Sigmoid colon (tissue), 7 donors: Measurements from ENCODE around the gene MITF. TPM values are rescaled to one million over a fixed set of nuclear protein-coding genes. Genes with fewer than 3 reads are reported as not detected.

ENCODE experiments used
- DNase-seq: peaks from one replicate; pipeline ENCODE4 v3.0.0-alpha.2; 2019
- H3K27ac ChIP-seq, 4 donors: fragments of 200-600 bp; sonication (generic); one replicate each; pipeline ENCODE4 v1.5.1; 2016 to 2019; ENCODE audit warnings: mild to moderate bottlenecking in 1 of 4
- H3K27me3 ChIP-seq, 3 donors: fragments of 200-600 bp; sonication (generic); one replicate each; pipeline ENCODE4 v1.5.1; 2019; ENCODE audit warnings: mild to moderate bottlenecking in 1 of 3
- H3K36me3 ChIP-seq, 4 donors: fragments of 200-600 bp; sonication (generic); one replicate each; pipeline ENCODE4 v1.5.1; 2016 to 2019
- H3K4me1 ChIP-seq, 4 donors: fragments of 200-600 bp; sonication (generic); one replicate each; pipeline ENCODE4 v1.5.1; 2017 to 2019
- H3K4me3 ChIP-seq, 4 donors: fragments of 200-600 bp; sonication (generic); one replicate each; pipeline ENCODE4 v1.5.1; 2017 to 2019; ENCODE audit warnings: mild to moderate bottlenecking in 2 of 4, moderate library complexity in 1 of 4
- H3K9me3 ChIP-seq, 4 donors: fragments of 200-600 bp in 3 of 4; sonication (generic) in 3 of 4; one replicate each; pipeline versions ENCODE4 v1.5.1 to v1.6.1; 2013 to 2019
- EP300 ChIP-seq, 4 donors: sonication (generic); formaldehyde crosslinking; IDR thresholded peaks; one replicate each; pipeline ENCODE4 v1.6.1; 2017; ENCODE audit warnings: antibody characterized with exemption in 4 of 4
- POLR2A ChIP-seq, 2 donors: fragments of 450-650 bp; IDR thresholded peaks; one replicate each; pipeline ENCODE4 v1.6.1; 2016; ENCODE audit warnings: antibody characterized with exemption in 2 of 2, mild to moderate bottlenecking in 2 of 2, moderate library complexity in 2 of 2
- POLR2AphosphoS5 ChIP-seq, 4 donors: sonication (generic); formaldehyde crosslinking; IDR thresholded peaks; one replicate each; pipeline ENCODE4 v1.6.1; 2017; ENCODE audit warnings: antibody characterized with exemption in 4 of 4
- WGBS, 2 donors: extraction: QIAGEN DNeasy Blood & Tissue Kit; methylation state at CpG; one replicate each; pipeline ENCODE4 v1.1.7; 2013; 5-methylcytosine and 5-hydroxymethylcytosine counted together
- intact Hi-C: fragments of 100-400 bp; cut with DNase I; formaldehyde crosslinking; loops from one replicate; pipeline ENCODE4 v1.15.1; 2023
- polyA plus RNA-seq, 3 donors: library from polyadenylated mRNA; stranded (reverse); fragments of 200-250 nt; gene quantifications; one replicate each; pipeline ENCODE4 v1.2.3, GENCODE V29; 2013
- total RNA-seq, 4 donors: library from RNA; depleted of rRNA; stranded (reverse); fragments of >200 nt; gene quantifications; one replicate each; pipeline ENCODE4 v1.1.0, GENCODE V29; 2016
- TF ChIP-seq, protein P1 (sequence below), 4 experiments: fragments of 450-650 bp in 3 of 4; fragments of 200-600 bp in 1 of 4; IDR thresholded peaks; one replicate each; pipeline ENCODE4 v1.5.1; 2016 to 2019; ENCODE audit warnings: antibody characterized with exemption in 4 of 4, mild to moderate bottlenecking in 3 of 4, moderate library complexity in 2 of 4
- donor health status: healthy with polysubstance abuse.
- donor health status: Bipolar disorder and iron deficiency.
- donor health status: healthy.

MITF gene
- total and polyA plus RNA-seq, 7 donors, result 2.1 to 73.2 (median 65.4) TPM

DNA sequence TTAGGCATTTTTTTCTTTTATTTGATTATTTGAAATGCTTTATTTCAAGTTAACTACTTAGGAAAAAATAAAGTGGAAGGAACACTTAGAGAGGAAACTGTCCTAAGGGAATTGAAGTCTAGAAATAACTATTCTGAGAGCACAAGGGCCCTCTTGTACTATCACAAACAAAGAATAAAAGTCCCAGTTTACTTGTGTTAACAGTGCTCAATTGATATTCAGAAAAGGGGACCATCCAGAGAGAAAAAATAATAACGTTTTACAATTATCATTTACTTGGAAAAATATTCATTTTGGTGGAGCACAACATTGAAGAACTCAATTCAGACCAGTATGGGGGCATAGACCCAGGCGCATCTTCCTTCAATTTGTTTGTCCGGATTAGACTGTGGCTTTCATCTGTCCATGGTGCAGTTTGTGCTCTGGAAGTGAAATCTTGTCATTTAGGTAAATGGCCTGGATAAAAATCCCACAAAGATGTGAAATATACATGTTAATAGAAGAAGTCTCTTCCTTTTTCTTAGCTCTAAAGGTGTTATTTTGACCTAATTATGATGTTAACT is 205.7 kb downstream of the MITF start:
- H3K9me3 ChIP-seq, result no peaks in the 10 kb centered on the region
- no peak overlapping the region for H3K27ac ChIP-seq
- 78 to 80% methylated on average over 3 of the region's 3 CpGs for WGBS, 2 donors
- no peak overlapping the region for H3K4me3 ChIP-seq
- TF ChIP-seq EP300 (IDR thresholded peaks at IDR 0.05) (no peak), POLR2A (IDR thresholded peaks at IDR 0.05) (no peak), POLR2AphosphoS5 (IDR thresholded peaks at IDR 0.05) (no peak)
- TF ChIP-seq, protein P1, sequence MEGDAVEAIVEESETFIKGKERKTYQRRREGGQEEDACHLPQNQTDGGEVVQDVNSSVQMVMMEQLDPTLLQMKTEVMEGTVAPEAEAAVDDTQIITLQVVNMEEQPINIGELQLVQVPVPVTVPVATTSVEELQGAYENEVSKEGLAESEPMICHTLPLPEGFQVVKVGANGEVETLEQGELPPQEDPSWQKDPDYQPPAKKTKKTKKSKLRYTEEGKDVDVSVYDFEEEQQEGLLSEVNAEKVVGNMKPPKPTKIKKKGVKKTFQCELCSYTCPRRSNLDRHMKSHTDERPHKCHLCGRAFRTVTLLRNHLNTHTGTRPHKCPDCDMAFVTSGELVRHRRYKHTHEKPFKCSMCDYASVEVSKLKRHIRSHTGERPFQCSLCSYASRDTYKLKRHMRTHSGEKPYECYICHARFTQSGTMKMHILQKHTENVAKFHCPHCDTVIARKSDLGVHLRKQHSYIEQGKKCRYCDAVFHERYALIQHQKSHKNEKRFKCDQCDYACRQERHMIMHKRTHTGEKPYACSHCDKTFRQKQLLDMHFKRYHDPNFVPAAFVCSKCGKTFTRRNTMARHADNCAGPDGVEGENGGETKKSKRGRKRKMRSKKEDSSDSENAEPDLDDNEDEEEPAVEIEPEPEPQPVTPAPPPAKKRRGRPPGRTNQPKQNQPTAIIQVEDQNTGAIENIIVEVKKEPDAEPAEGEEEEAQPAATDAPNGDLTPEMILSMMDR (IDR thresholded peaks at IDR 0.05), result no peak
- H3K36me3 ChIP-seq, result peaks cover 4 to 46% (median 13%) of the 10 kb centered on the region in 4 donors
- H3K4me1 ChIP-seq, result peaks cover 0 to 7% (median 2%) of the 10 kb centered on the region in 4 donors
- no peaks in the 10 kb centered on the region for H3K27me3 ChIP-seq
- no peak for DNase-seq
- intact Hi-C loops, result loop anchor here (5.0 kb wide), 1 partner anchor 208 kb away; the partner anchor contains the start of gene MITF

DNA sequence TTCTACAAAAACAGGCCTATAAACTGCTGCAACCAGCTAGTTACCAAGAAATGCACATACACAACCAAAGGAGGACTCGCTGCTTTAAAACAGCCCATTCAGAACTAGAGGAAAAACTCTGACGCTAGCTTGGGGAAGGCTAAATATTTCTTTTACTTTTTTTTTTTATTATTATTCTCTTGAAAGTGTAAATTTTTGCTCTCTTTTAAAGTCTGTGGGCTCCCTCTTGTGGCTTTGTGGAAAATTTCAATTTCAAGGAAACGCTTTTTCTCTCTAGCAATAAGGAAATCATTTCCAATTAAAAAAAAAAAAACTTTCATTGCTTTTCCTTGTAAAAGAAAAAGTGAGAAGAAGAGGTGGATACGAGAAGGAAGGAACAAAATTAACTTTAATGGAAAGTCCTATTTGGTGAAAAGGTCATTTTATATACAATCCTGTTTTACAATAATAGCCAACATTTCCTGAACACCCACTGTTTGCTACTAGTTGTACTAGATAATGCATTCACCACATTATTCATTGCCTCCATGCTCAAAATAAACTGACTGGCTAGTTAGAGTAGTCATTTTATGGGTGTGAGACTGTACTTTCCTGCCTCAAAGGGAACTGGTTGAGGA is 209.1 kb downstream of the MITF start:
- H3K27me3 ChIP-seq, result no peaks in the 10 kb centered on the region
- intact Hi-C loops, result loop anchor here (2.0 to 5.0 kb wide), 2 partner anchors 211 to 256 kb away; partner anchors contain the start of gene MITF
- no peak for DNase-seq
- WGBS, 2 donors, result 9 to 17% methylated on average over 4 of the region's 4 CpGs
- H3K4me3 ChIP-seq, result no peak overlapping the region
- H3K9me3 ChIP-seq, result no peaks in the 10 kb centered on the region
- TF ChIP-seq EP300 (IDR thresholded peaks at IDR 0.05), result no peak
- TF ChIP-seq POLR2AphosphoS5 (IDR thresholded peaks at IDR 0.05), result no peak
- TF ChIP-seq, protein P1 (IDR thresholded peaks at IDR 0.05), result peak; percentile 13 to 60 (median 22)
- TF ChIP-seq POLR2A (IDR thresholded peaks at IDR 0.05), result no peak
- H3K27ac ChIP-seq, result peak overlapping the region in 3 of 4 donors; percentile 1 to 22 (median 13)
- H3K4me1 ChIP-seq, result peaks cover 0 to 20% (median 11%) of the 10 kb centered on the region in 4 donors
- peaks cover 6 to 41% (median 12%) of the 10 kb centered on the region in 4 donors for H3K36me3 ChIP-seq

DNA sequence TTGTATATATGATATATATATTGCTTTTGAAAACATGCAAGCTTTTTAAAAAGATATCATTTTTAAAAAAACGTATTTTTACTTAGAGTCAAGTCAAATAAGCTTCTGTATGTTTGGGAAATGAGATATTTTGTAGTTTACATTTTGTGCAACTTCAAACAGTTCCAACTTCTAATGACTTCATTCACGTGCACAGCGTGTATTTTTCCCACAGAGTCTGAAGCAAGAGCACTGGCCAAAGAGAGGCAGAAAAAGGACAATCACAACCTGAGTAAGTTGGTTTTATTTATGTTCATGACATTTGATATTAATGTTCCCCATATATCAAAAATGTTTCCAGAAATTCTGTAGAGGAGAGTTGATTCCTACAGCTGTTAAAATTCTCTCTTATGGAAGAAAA is 212.4 kb downstream of the MITF start:
- H3K4me1 ChIP-seq, result peaks cover 0 to 20% (median 11%) of the 10 kb centered on the region in 4 donors
- H3K4me3 ChIP-seq, result no peak overlapping the region
- H3K27me3 ChIP-seq, result no peaks in the 10 kb centered on the region
- DNase-seq, result no peak
- no peak overlapping the region for H3K27ac ChIP-seq
- peaks cover 5 to 41% (median 9%) of the 10 kb centered on the region in 4 donors for H3K36me3 ChIP-seq
- TF ChIP-seq, protein P1 (IDR thresholded peaks at IDR 0.05), result no peak
- TF ChIP-seq EP300 (IDR thresholded peaks at IDR 0.05) (no peak), POLR2AphosphoS5 (IDR thresholded peaks at IDR 0.05) (no peak), POLR2A (IDR thresholded peaks at IDR 0.05) (no peak)
- WGBS, 2 donors, result 82 to 83% methylated on average over 3 of the region's 3 CpGs
- H3K9me3 ChIP-seq, result no peaks in the 10 kb centered on the region
- intact Hi-C loops, result loop anchor here (2.0 kb wide), 1 partner anchor 29 kb away; no protein-coding TSS in a partner anchor

DNA sequence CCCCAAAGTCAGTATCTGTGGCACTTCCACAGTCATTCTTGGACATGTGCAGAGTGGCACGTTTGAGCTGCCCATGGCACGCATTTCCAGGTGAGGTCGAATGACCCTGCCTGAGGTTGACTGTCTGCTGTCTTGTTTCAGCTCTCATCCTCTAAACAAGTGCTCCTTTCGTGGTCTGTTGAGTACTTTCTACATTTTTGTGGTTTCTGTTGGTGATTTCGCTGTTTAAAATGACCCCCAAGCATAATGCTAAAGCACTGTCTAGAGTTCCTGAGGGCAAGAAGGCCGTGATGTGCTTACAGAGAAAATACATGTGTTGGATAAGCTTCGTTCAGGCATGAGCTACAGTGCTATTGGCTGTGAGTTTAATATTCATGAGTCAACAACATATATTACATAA is 220.3 kb downstream of the MITF start:
- H3K4me1 ChIP-seq, result no peaks in the 10 kb centered on the region
- H3K9me3 ChIP-seq, result no peaks in the 10 kb centered on the region
- TF ChIP-seq POLR2A (IDR thresholded peaks at IDR 0.05) (no peak), EP300 (IDR thresholded peaks at IDR 0.05) (no peak), POLR2AphosphoS5 (IDR thresholded peaks at IDR 0.05) (no peak)
- TF ChIP-seq, protein P1 (IDR thresholded peaks at IDR 0.05), result no peak
- intact Hi-C loops, result no loop called here
- H3K36me3 ChIP-seq, result peaks cover 7 to 65% (median 19%) of the 10 kb centered on the region in 4 donors
- no peak overlapping the region for H3K27ac ChIP-seq
- no peak overlapping the region for H3K4me3 ChIP-seq
- DNase-seq, result no peak
- WGBS, 2 donors, result 84 to 87% methylated on average over 7 of the region's 7 CpGs
- H3K27me3 ChIP-seq, result no peaks in the 10 kb centered on the region
